HepG2 (cell line): ENCODE data around the gene LARP1. TPM values are rescaled to one million over a fixed set of nuclear protein-coding genes. Genes with fewer than 3 reads are reported as not detected.

Experiments used
- ATAC-seq: fragments of 200-7000 bp; cut with Tn5 transposase; 3 replicates; pipeline ENCODE4 v1.9.1; 2020; ENCODE audit warnings: mild to moderate bottlenecking, moderate library complexity
- BruUV-seq: library from RNA; stranded (reverse); fragments of 400-500 nt; replicated peaks from 2 replicates; lab custom pipeline; 2021; lab: Mats Ljungman, UMichigan
- CTCF ChIA-PET: fragments of 300-600 bp; formaldehyde crosslinking; extraction: SDS; loops from one replicate; lab custom pipeline; 2021; ENCODE audit warnings: low total read pairs, inconsistent platforms, low intra/inter-chr PET ratio; lab: Yijun Ruan, JAX
- POLR2A ChIA-PET: fragments of 350-600 bp; sonication (Branson Sonifier 250); formaldehyde crosslinking; loops from one replicate; lab custom pipeline; 2020; ENCODE audit warnings: antibody characterized with exemption, inconsistent platforms; lab: Yijun Ruan, JAX
- DNase-seq: peaks from one replicate; pipeline ENCODE4 v3.0.0-alpha.2; 2015; ENCODE audit warnings: low spot score
- FAIRE-seq: peaks from 3 replicates; lab custom pipeline; 2011; peaks lifted over from hg19 to GRCh38; lab: Jason Lieb, UNC
- H2AFZ ChIP-seq: one replicate; pipeline ENCODE4 v1.6.1; 2011; ENCODE audit warnings: low read length, inconsistent platforms
- H3K27ac ChIP-seq: fragments of 300-600 bp; 3 replicates; pipeline ENCODE4 v1.8.0; 2011; ENCODE audit warnings: mixed run types, mild to moderate bottlenecking, mixed read lengths, low read length, inconsistent platforms; ENCODE audit not compliant: insufficient read depth; ENCODE audit errors: extremely low read length
- H3K27me3 ChIP-seq, 2 experiments: fragments of 200-600 bp in 1 of 2; 2 replicates in 1 of 2; 3 replicates in 1 of 2; pipeline versions ENCODE4 v1.6.0 to v1.8.0; 2011; ENCODE audit warnings: low read length in 2 of 2, mild to moderate bottlenecking in 2 of 2, moderate library complexity in 2 of 2, inconsistent platforms in 1 of 2; ENCODE audit not compliant: insufficient read depth in 2 of 2, control insufficient read depth in 1 of 2
- H3K36me3 ChIP-seq, 2 experiments: fragments of 200-600 bp in 1 of 2; replicated peaks in 1 of 2; 2 replicates in 1 of 2; 3 replicates in 1 of 2; pipeline versions ENCODE4 v1.5.1 to v1.8.0; 2011; ENCODE audit warnings: low read length in 2 of 2, inconsistent platforms in 1 of 2; ENCODE audit not compliant: insufficient read depth in 2 of 2, control insufficient read depth in 1 of 2
- H3K4me1 ChIP-seq: 2 replicates; pipeline ENCODE4 v1.5.1; 2012; ENCODE audit warnings: low read length, inconsistent platforms; ENCODE audit not compliant: insufficient read depth
- H3K4me2 ChIP-seq: 2 replicates; pipeline ENCODE4 v1.6.0; 2011; ENCODE audit warnings: low read depth, low read length, inconsistent platforms
- H3K4me3 ChIP-seq, 3 experiments: fragments of 200-600 bp in 1 of 3; sonication (generic), shearing (Covaris generic) in 1 of 3; replicated peaks in 1 of 3; 2 replicates each; pipeline ENCODE4 v1.5.1; 2011 to 2016; ENCODE audit warnings: low read length in 3 of 3, inconsistent platforms in 2 of 3, low read depth in 2 of 3, mild to moderate bottlenecking in 2 of 3, control low read depth in 1 of 3, mixed read lengths in 1 of 3; ENCODE audit not compliant: insufficient read depth in 1 of 3
- H3K79me2 ChIP-seq: one replicate; pipeline ENCODE4 v1.6.1; 2011; ENCODE audit warnings: low read length, inconsistent platforms; ENCODE audit not compliant: insufficient read depth
- H3K9ac ChIP-seq: 2 replicates; pipeline ENCODE4 v1.6.0; 2011; ENCODE audit warnings: mild to moderate bottlenecking, low read depth, low read length, inconsistent platforms; ENCODE audit not compliant: insufficient read depth
- H3K9me3 ChIP-seq: 2 replicates; pipeline ENCODE4 v1.5.1; 2012; ENCODE audit warnings: mild to moderate bottlenecking, low read length
- H4K20me1 ChIP-seq: 2 replicates; pipeline ENCODE4 v1.6.0; 2011; ENCODE audit warnings: inconsistent platforms, mild to moderate bottlenecking, low read length, moderate library complexity; ENCODE audit not compliant: insufficient read depth
- HMG20A ChIP-seq: IDR thresholded peaks from 2 replicates; pipeline ENCODE4 v1.6.1; 2016; ENCODE audit warnings: borderline replicate concordance
- RBFOX2 ChIP-seq: fragments of 200-400 bp; formaldehyde crosslinking; IDR thresholded peaks from 2 replicates; pipeline ENCODE4 v1.6.1; 2017; ENCODE audit warnings: low read depth, mild to moderate bottlenecking, low read length
- RBM22 ChIP-seq: fragments of 200-400 bp; formaldehyde crosslinking; optimal IDR thresholded peaks from 2 replicates; pipeline ENCODE3; 2017; ENCODE audit warnings: mild to moderate bottlenecking, low read length, moderate library complexity
- REL ChIP-seq: sonication (generic); formaldehyde crosslinking; conservative IDR thresholded peaks from 2 replicates; pipeline ENCODE4 v1.8.0; 2022; ENCODE audit warnings: mild to moderate bottlenecking, missing genetic modification reagents, moderate library complexity
- RFX5 ChIP-seq: IDR thresholded peaks from 2 replicates; pipeline ENCODE4 v1.6.1; 2011; ENCODE audit warnings: low read depth, low read length, improper control_type of control experiment
- RXRA ChIP-seq: sonication (generic); formaldehyde crosslinking; IDR thresholded peaks from 2 replicates; pipeline ENCODE4 v1.5.1; 2020; ENCODE audit warnings: missing genetic modification reagents
- SCMH1 ChIP-seq: sonication (generic); formaldehyde crosslinking; IDR thresholded peaks from 2 replicates; pipeline ENCODE4 v1.9.0; 2021; ENCODE audit warnings: missing genetic modification reagents, mild to moderate bottlenecking, borderline replicate concordance
- SP5 ChIP-seq: IDR thresholded peaks from 2 replicates; pipeline ENCODE4 v1.6.1; 2016; ENCODE audit warnings: low read depth, borderline replicate concordance
- SRY ChIP-seq: sonication (generic); formaldehyde crosslinking; IDR thresholded peaks from 2 replicates; pipeline ENCODE4 v1.8.0; 2022; ENCODE audit warnings: mild to moderate bottlenecking, missing genetic modification reagents
- TMF1 ChIP-seq: sonication (generic); formaldehyde crosslinking; IDR thresholded peaks from 2 replicates; pipeline ENCODE4 v1.8.1; 2022; ENCODE audit warnings: low read depth, missing genetic modification reagents
- ZNF430 ChIP-seq: sonication (generic); formaldehyde crosslinking; IDR thresholded peaks from 2 replicates; pipeline ENCODE4 v1.9.0; 2021; ENCODE audit warnings: mild to moderate bottlenecking, missing genetic modification reagents
- ZNF496 ChIP-seq: sonication (generic); formaldehyde crosslinking; IDR thresholded peaks from 2 replicates; pipeline ENCODE4 v1.8.1; 2023; ENCODE audit warnings: mild to moderate bottlenecking, moderate library complexity, missing genetic modification reagents; ENCODE audit not compliant: insufficient replicate concordance
- ZNF749 ChIP-seq: sonication (generic); formaldehyde crosslinking; IDR thresholded peaks from 2 replicates; pipeline ENCODE4 v1.8.0; 2022; ENCODE audit warnings: mild to moderate bottlenecking, missing genetic modification reagents, moderate library complexity, borderline replicate concordance
- WGBS: methylation state at CpG from one replicate; pipeline ENCODE4 v1.1.6; 2017; ENCODE audit warnings: low lambda C conversion rate; 5-methylcytosine and 5-hydroxymethylcytosine counted together
- in situ Hi-C: cut with HindIII; loops from 2 replicates; pipeline ENCODE4 v1.10.0; 2017; ENCODE audit warnings: low pct_unique_long_range_greater_than_20kb; ENCODE audit not compliant: extremely low pct_ligation_motif_present
- intact Hi-C: fragments of 100-400 bp; cut with micrococcal nuclease; formaldehyde crosslinking; loops from one replicate; pipeline ENCODE4 v1.10.0; 2022; ENCODE audit not compliant: unreplicated experiment
- polyA plus RNA-seq, 8 experiments: library from polyadenylated mRNA; depleted of rRNA in 3 of 8; stranded (reverse) in 7 of 8; unstranded in 1 of 8; fragments of >200 nt; fragmentation: Illumina TruSeq in 4 of 8; extraction: Trizol in 4 of 8; gene quantifications; 2 replicates each; pipeline versions ENCODE4 v1.2.1 to v1.2.3, GENCODE V29; 2011 to 2016; ENCODE audit warnings: low read depth in 4 of 8, missing spikeins in 1 of 8, mixed read lengths in 1 of 8; ENCODE audit not compliant: insufficient read depth in 1 of 8
- total RNA-seq, 5 experiments: library from RNA; depleted of rRNA; stranded (reverse); fragments of >200 nt; fragmentation: Illumina TruSeq; extraction: Trizol; gene quantifications; 2 replicates each; pipeline ENCODE4 v1.2.3, GENCODE V29; 2016; ENCODE audit warnings: low read depth in 1 of 5

Gene LARP1
- total and polyA plus RNA-seq, 2 of the 13 experiments (the other 11 are each of a cell fraction or from before 2014, with no cell fraction given): 45.2 to 61.4 TPM

DNA sequence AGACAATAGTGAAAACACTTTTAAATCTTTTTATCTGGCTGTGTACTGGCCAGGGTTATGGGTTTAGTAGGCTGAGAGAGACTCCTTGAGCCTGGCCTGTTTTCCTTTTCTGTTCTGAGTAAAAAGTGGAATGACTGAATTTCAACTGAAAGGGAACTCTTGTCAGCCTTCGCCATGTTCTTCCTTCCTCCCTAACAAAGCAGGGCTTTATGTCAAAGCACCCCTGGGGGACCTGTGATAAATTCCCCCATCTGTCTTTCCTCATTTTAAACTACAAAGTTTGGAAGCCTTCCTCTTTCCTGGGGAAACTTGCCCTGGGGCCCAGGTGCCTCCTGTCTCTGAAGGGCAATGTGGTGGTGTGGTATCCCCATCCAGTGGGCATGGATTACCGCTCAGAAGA, 29.7 kb downstream of the LARP1 start (continued):
- no peak for TF ChIP-seq TMF1
- TF ChIP-seq SRY (CRISPR knock-in tag): no peak
- no peak for TF ChIP-seq SP5 (CRISPR knock-in tag)
- TF ChIP-seq ZNF430: no peak
- TF ChIP-seq RXRA (CRISPR knock-in tag): no peak
- TF ChIP-seq RBFOX2: no peak
- no peak for TF ChIP-seq ZNF749 (CRISPR knock-in tag)
- TF ChIP-seq REL: no peak

DNA sequence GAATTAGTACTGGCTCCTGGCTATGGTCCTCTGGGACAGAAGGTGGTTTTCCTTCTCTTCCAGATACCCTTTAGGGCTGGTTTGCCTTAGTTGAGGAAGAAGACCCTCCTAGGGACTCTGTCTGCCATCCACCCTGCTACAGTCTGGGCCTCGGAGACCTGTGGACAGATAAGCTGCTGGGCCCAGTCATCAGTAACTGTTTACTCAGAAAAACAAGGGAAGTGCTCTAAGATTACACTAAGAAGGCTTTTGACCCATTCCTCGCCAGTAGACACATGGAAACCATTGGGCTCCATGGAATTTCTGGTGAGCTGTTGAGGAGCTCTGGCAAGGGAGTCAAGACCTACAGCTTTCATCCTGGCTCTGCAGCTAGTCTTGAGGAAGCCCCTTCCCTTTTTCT, 31.2 kb downstream of the LARP1 start:
- in situ Hi-C loops: no loop called here

DNA sequence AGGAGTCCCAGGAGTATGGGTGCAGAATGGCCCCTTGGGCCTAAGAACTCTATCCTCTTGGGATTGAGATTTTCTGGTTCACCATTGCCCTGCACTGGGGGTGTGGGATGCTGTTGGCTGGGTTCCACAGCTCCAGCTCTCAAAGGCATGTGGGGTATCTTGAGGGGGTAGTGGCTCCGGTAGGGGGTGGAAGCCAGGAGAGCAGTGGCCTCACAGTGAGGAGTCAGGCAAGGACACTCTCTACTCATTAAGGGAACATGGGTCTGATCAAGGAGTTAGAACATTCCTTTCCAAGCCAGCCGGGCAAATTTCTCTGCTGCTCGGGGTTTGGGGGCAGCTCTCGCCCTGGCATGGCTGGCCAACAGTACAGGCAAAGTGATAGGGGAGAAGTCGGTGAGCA, 33.0 kb downstream of the LARP1 start:
- Histone ChIP-seq H3K4me3 (no peak overlapping the region), H3K27ac (no peak overlapping the region), H3K27me3 (no peaks in the 10 kb centered on the region), H3K9me3 (no peaks in the 10 kb centered on the region), H2AFZ (no peak overlapping the region), H3K9ac (no peak overlapping the region), H3K79me2 (peaks cover 68% of the 10 kb centered on the region), H3K4me1 (peaks cover 40% of the 10 kb centered on the region), H3K36me3 (peaks cover 21 to 38% of the 10 kb centered on the region in 2 experiments), H3K4me2 (no peak overlapping the region), H4K20me1 (peaks cover 49% of the 10 kb centered on the region)
- POLR2A ChIA-PET: no interaction called here
- no peak for FAIRE-seq
- intact Hi-C loops (no loop called here), in situ Hi-C loops (no loop called here)
- no TSS peak for BruUV-seq
- 95% methylated on average over 5 of the region's 5 CpGs for WGBS
- peak; percentile 60 for TF ChIP-seq RBM22
- no peak for TF ChIP-seq ZNF496
- TF ChIP-seq SCMH1: no peak
- no peak for ATAC-seq
- no peak for DNase-seq
- CTCF ChIA-PET: no interaction called here

More for the DNA sequence above, 31.2 kb downstream of the LARP1 start:
- Histone ChIP-seq H3K9ac (no peak overlapping the region), H3K4me2 (no peak overlapping the region), H3K9me3 (no peaks in the 10 kb centered on the region), H4K20me1 (peaks cover 65% of the 10 kb centered on the region), H3K79me2 (peaks cover 86% of the 10 kb centered on the region), H3K4me3 (no peak overlapping the region), H3K36me3 (peaks cover 12 to 20% of the 10 kb centered on the region in 2 experiments), H3K4me1 (peaks cover 58% of the 10 kb centered on the region), H3K27me3 (no peaks in the 10 kb centered on the region), H2AFZ (no peak overlapping the region), H3K27ac (no peak overlapping the region)
- 100% methylated on average over 1 of the region's 2 CpGs for WGBS
- FAIRE-seq (no peak), ATAC-seq (no peak), DNase-seq (no peak)
- intact Hi-C loops: no loop called here
- POLR2A ChIA-PET: no interaction called here
- BruUV-seq: no TSS peak
- CTCF ChIA-PET: no interaction called here
- peak; percentile 64; the same call in 1 of the 2 replicates for TF ChIP-seq RFX5
- no peak for TF ChIP-seq HMG20A (CRISPR knock-in tag)
